Measurements from ENCODE around the gene DCXR. TPM values are rescaled to one million over a fixed set of nuclear protein-coding genes. Genes with fewer than 3 reads are reported as not detected.

Gene DCXR
- total and polyA plus RNA-seq, 5 donors from 2014 or later: 96.9 to 150 (median 129) TPM

- ATAC-seq (ENCODE audit: low read depth in 2 of 2) (no peak), DNase-seq (no peak)
- Mint-ChIP-seq H3K27ac (no peak overlapping the region), H3K27me3 (no peaks in the 10 kb centered on the region), H3K4me3 (no peak overlapping the region), H3K9me3 (no peaks in the 10 kb centered on the region), H3K4me1 (no peaks in the 10 kb centered on the region), H3K36me3 (no peaks in the 10 kb centered on the region)
- Histone ChIP-seq H3K9me3 (ENCODE audit: control insufficient read depth in 2 of 2, low read length in 2 of 2) (no peaks in the 10 kb centered on the region), H3K27ac (ENCODE audit: insufficient read depth, low read length, poor library complexity, severe bottlenecking) (no peak overlapping the region), H3K27me3 (ENCODE audit: control insufficient read depth, insufficient read depth, low read length) (no peaks in the 10 kb centered on the region), H3K36me3 (ENCODE audit: control insufficient read depth, insufficient read depth, low read length) (no peaks in the 10 kb centered on the region), H3K4me1 (ENCODE audit: control insufficient read depth, insufficient read depth, low read length, poor library complexity, severe bottlenecking) (no peaks in the 10 kb centered on the region), H3K4me3 (ENCODE audit: low read depth, low read length) (no peak overlapping the region)
These were observed 31.7 kb downstream of the DCXR start for GRCh38 chr17:82005701-82006348.

- H3K4me1 Mint-ChIP-seq: no peaks in the 10 kb centered on the region
- Histone ChIP-seq H3K36me3 (ENCODE audit: control insufficient read depth, insufficient read depth, low read length) (no peaks in the 10 kb centered on the region), H3K4me3 (ENCODE audit: low read depth, low read length) (no peak overlapping the region), H3K27ac (ENCODE audit: insufficient read depth, low read length, poor library complexity, severe bottlenecking) (no peak overlapping the region), H3K27me3 (ENCODE audit: control insufficient read depth, insufficient read depth, low read length) (no peaks in the 10 kb centered on the region), H3K4me1 (ENCODE audit: control insufficient read depth, insufficient read depth, low read length, poor library complexity, severe bottlenecking) (no peaks in the 10 kb centered on the region), H3K9me3 (ENCODE audit: control insufficient read depth in 2 of 2, low read length in 2 of 2) (no peaks in the 10 kb centered on the region)
- no peak overlapping the region for H3K4me3 Mint-ChIP-seq
- H3K36me3 Mint-ChIP-seq: no peaks in the 10 kb centered on the region
- H3K27me3 Mint-ChIP-seq: no peaks in the 10 kb centered on the region
- H3K27ac Mint-ChIP-seq: no peak overlapping the region
- DNase-seq (no peak), ATAC-seq (ENCODE audit: low read depth in 2 of 2) (no peak)
- no peaks in the 10 kb centered on the region for H3K9me3 Mint-ChIP-seq
These were observed 32.7 kb downstream of the DCXR start for GRCh38 chr17:82004517-82005455.

GRCh38 chr17:82003411-82004381, 33.8 kb downstream of the DCXR start:
- Histone ChIP-seq H3K4me1 (ENCODE audit: control insufficient read depth, insufficient read depth, low read length, poor library complexity, severe bottlenecking) (no peaks in the 10 kb centered on the region), H3K27ac (ENCODE audit: insufficient read depth, low read length, poor library complexity, severe bottlenecking) (no peak overlapping the region), H3K9me3 (ENCODE audit: control insufficient read depth in 2 of 2, low read length in 2 of 2) (no peaks in the 10 kb centered on the region), H3K36me3 (ENCODE audit: control insufficient read depth, insufficient read depth, low read length) (no peaks in the 10 kb centered on the region), H3K27me3 (ENCODE audit: control insufficient read depth, insufficient read depth, low read length) (no peaks in the 10 kb centered on the region), H3K4me3 (ENCODE audit: low read depth, low read length) (no peak overlapping the region)
- no peak for DNase-seq
- Mint-ChIP-seq H3K4me1 (no peaks in the 10 kb centered on the region), H3K36me3 (no peaks in the 10 kb centered on the region), H3K4me3 (no peak overlapping the region), H3K27me3 (no peaks in the 10 kb centered on the region), H3K9me3 (no peaks in the 10 kb centered on the region), H3K27ac (peak overlapping the region in 1 of 3 donors; percentile 26)
- no peak for ATAC-seq (ENCODE audit: low read depth in 2 of 2)

- no peaks in the 10 kb centered on the region for H3K4me1 ChIP-seq (ENCODE audit: control insufficient read depth, insufficient read depth, low read length, poor library complexity, severe bottlenecking)
- Mint-ChIP-seq H3K4me3 (no peak overlapping the region), H3K27ac (no peak overlapping the region), H3K36me3 (no peaks in the 10 kb centered on the region), H3K9me3 (no peaks in the 10 kb centered on the region), H3K4me1 (no peaks in the 10 kb centered on the region), H3K27me3 (no peaks in the 10 kb centered on the region)
- no peaks in the 10 kb centered on the region for H3K9me3 ChIP-seq (ENCODE audit: control insufficient read depth in 2 of 2, low read length in 2 of 2)
- ATAC-seq (ENCODE audit: low read depth in 2 of 2): no peak
- no peaks in the 10 kb centered on the region for H3K27me3 ChIP-seq (ENCODE audit: control insufficient read depth, insufficient read depth, low read length)
- no peak overlapping the region for H3K27ac ChIP-seq (ENCODE audit: insufficient read depth, low read length, poor library complexity, severe bottlenecking)
- no peak overlapping the region for H3K4me3 ChIP-seq (ENCODE audit: low read depth, low read length)
- H3K36me3 ChIP-seq (ENCODE audit: control insufficient read depth, insufficient read depth, low read length): no peaks in the 10 kb centered on the region
- no peak for DNase-seq
These were observed 35.9 kb downstream of the DCXR start for GRCh38 chr17:82001571-82002056.

- no peaks in the 10 kb centered on the region for H3K4me1 Mint-ChIP-seq
These were observed 36.5 kb downstream of the DCXR start for GRCh38 chr17:82000803-82001570.

GRCh38 chr17:81999976-82000802, 37.3 kb downstream of the DCXR start:
- no peak for DNase-seq
- Histone ChIP-seq H3K4me3 (ENCODE audit: low read depth, low read length) (no peak overlapping the region), H3K9me3 (ENCODE audit: control insufficient read depth in 2 of 2, low read length in 2 of 2) (no peaks in the 10 kb centered on the region), H3K36me3 (ENCODE audit: control insufficient read depth, insufficient read depth, low read length) (no peaks in the 10 kb centered on the region), H3K4me1 (ENCODE audit: control insufficient read depth, insufficient read depth, low read length, poor library complexity, severe bottlenecking) (no peaks in the 10 kb centered on the region), H3K27me3 (ENCODE audit: control insufficient read depth, insufficient read depth, low read length) (no peaks in the 10 kb centered on the region), H3K27ac (ENCODE audit: insufficient read depth, low read length, poor library complexity, severe bottlenecking) (no peak overlapping the region)
- Mint-ChIP-seq H3K36me3 (no peaks in the 10 kb centered on the region), H3K27me3 (no peaks in the 10 kb centered on the region), H3K4me3 (no peak overlapping the region), H3K4me1 (no peaks in the 10 kb centered on the region), H3K27ac (peak overlapping the region in 1 of 3 donors; percentile 74), H3K9me3 (no peaks in the 10 kb centered on the region)
- no peak for ATAC-seq (ENCODE audit: low read depth in 2 of 2)

More at GRCh38 chr17:82000803-82001570, 36.5 kb downstream of the DCXR start:
- H3K4me3 ChIP-seq (ENCODE audit: low read depth, low read length): no peak overlapping the region
- Mint-ChIP-seq H3K9me3 (no peaks in the 10 kb centered on the region), H3K4me3 (no peak overlapping the region), H3K27me3 (no peaks in the 10 kb centered on the region), H3K36me3 (no peaks in the 10 kb centered on the region), H3K27ac (no peak overlapping the region)
- no peaks in the 10 kb centered on the region for H3K9me3 ChIP-seq (ENCODE audit: control insufficient read depth in 2 of 2, low read length in 2 of 2)
- no peak for ATAC-seq (ENCODE audit: low read depth in 2 of 2)
- no peaks in the 10 kb centered on the region for H3K27me3 ChIP-seq (ENCODE audit: control insufficient read depth, insufficient read depth, low read length)
- no peaks in the 10 kb centered on the region for H3K4me1 ChIP-seq (ENCODE audit: control insufficient read depth, insufficient read depth, low read length, poor library complexity, severe bottlenecking)
- no peaks in the 10 kb centered on the region for H3K36me3 ChIP-seq (ENCODE audit: control insufficient read depth, insufficient read depth, low read length)
- H3K27ac ChIP-seq (ENCODE audit: insufficient read depth, low read length, poor library complexity, severe bottlenecking): no peak overlapping the region
- DNase-seq: no peak

Measured in CD4-positive, CD25-positive, alpha-beta regulatory T cell (primary cell).